GM12878 (cell line): ENCODE data around the gene SORL1. TPM values are rescaled to one million over a fixed set of nuclear protein-coding genes. Genes with fewer than 3 reads are reported as not detected.
A peak's percentile ranks its signal among the peaks of the same experiment; 100 is the strongest.

Experiments used
- ATAC-seq: fragments of 200-7000 bp; cut with Tn5 transposase; 3 replicates; pipeline ENCODE4 v1.9.1; 2020; ENCODE audit warnings: mild to moderate bottlenecking, moderate library complexity
- BruUV-seq: library from RNA; stranded (reverse); fragments of 400-500 nt; replicated peaks from 2 replicates; lab custom pipeline; 2021; lab: Mats Ljungman, UMichigan
- CTCF ChIA-PET: fragments of 300-600 bp; sonication (Branson Sonifier 250); formaldehyde crosslinking; extraction: SDS; loops from one replicate; lab custom pipeline; 2021; ENCODE audit warnings: inconsistent platforms; lab: Yijun Ruan, JAX
- POLR2A ChIA-PET: fragments of 350-600 bp; formaldehyde crosslinking; extraction: SDS; loops from one replicate; lab custom pipeline; 2021; ENCODE audit warnings: inconsistent platforms; lab: Charles Lee
- RAD21 ChIA-PET: fragments of 300-600 bp; sonication (Branson Sonifier 250); formaldehyde crosslinking; loops from one replicate; lab custom pipeline; 2023; ENCODE audit warnings: antibody characterized with exemption; ENCODE audit not compliant: unreplicated experiment; lab: Charles Lee
- SMC1A ChIA-PET: fragments of 300-600 bp; sonication (Branson Sonifier 250); formaldehyde crosslinking; loops from one replicate; lab custom pipeline; 2023; ENCODE audit not compliant: unreplicated experiment, uncharacterized antibody; lab: Charles Lee
- DNase-seq: peaks from one replicate; pipeline ENCODE4 v3.0.0-alpha.2; 2011; ENCODE audit warnings: low read depth, low spot score
- FAIRE-seq: peaks from 3 replicates; lab custom pipeline; 2011; peaks lifted over from hg19 to GRCh38; lab: Jason Lieb, UNC
- H2AFZ ChIP-seq: 2 replicates; pipeline ENCODE4 v1.6.0; 2011; ENCODE audit warnings: low read depth, low read length, control low read depth; ENCODE audit not compliant: control insufficient read depth
- H3K27ac ChIP-seq: 2 replicates; pipeline ENCODE4 v1.5.1; 2011; ENCODE audit warnings: control low read depth; ENCODE audit not compliant: control insufficient read depth, insufficient read depth
- H3K27me3 ChIP-seq, 2 experiments: replicated peaks in 1 of 2; 2 replicates each; pipeline versions ENCODE4 v1.6.0 to v1.6.1; 2011; ENCODE audit warnings: low read length in 1 of 2; ENCODE audit not compliant: control insufficient read depth in 2 of 2, insufficient read depth in 2 of 2
- H3K36me3 ChIP-seq, 2 experiments: 2 replicates each; pipeline ENCODE4 v1.5.1; 2011; ENCODE audit warnings: low read length in 1 of 2; ENCODE audit not compliant: control insufficient read depth in 2 of 2, insufficient read depth in 2 of 2
- H3K4me1 ChIP-seq: 2 replicates; pipeline ENCODE4 v1.6.1; 2011; ENCODE audit warnings: mild to moderate bottlenecking, low read length, moderate library complexity, mixed read lengths; ENCODE audit not compliant: control insufficient read depth, insufficient read depth
- H3K4me2 ChIP-seq: 2 replicates; pipeline ENCODE4 v1.6.0; 2011; ENCODE audit warnings: control low read depth; ENCODE audit not compliant: control insufficient read depth, insufficient read depth
- H3K4me3 ChIP-seq: fragments of 200-600 bp; sonication (generic); 2 replicates; pipeline ENCODE4 v1.5.1; 2016
- H3K79me2 ChIP-seq: 2 replicates; pipeline ENCODE4 v1.6.0; 2011; ENCODE audit warnings: low read length; ENCODE audit not compliant: control insufficient read depth, insufficient read depth
- H3K9ac ChIP-seq: 2 replicates; pipeline ENCODE4 v1.8.0; 2011; ENCODE audit warnings: low read length, control low read depth, mixed read lengths; ENCODE audit not compliant: control insufficient read depth, insufficient read depth
- H3K9me3 ChIP-seq: replicated peaks from 3 replicates; pipeline ENCODE4 v1.5.1; 2011; ENCODE audit warnings: mild to moderate bottlenecking, low read length; ENCODE audit not compliant: control insufficient read depth, insufficient read depth
- H4K20me1 ChIP-seq: 2 replicates; pipeline ENCODE4 v1.6.0; 2011; ENCODE audit not compliant: control insufficient read depth, insufficient read depth
- BCL3 ChIP-seq: IDR thresholded peaks from 2 replicates; pipeline ENCODE4 v1.6.1; 2011; ENCODE audit warnings: borderline replicate concordance, low read depth, mild to moderate bottlenecking, moderate library complexity, low read length; ENCODE audit not compliant: insufficient read depth, poor library complexity, severe bottlenecking
- SRF ChIP-seq, 2 experiments: IDR thresholded peaks; 2 replicates each; pipeline ENCODE4 v1.6.1; 2011; ENCODE audit warnings: low read depth in 2 of 2, low read length in 2 of 2, mild to moderate bottlenecking in 1 of 2, moderate library complexity in 1 of 2
- WGBS: methylation state at CpG from one replicate; pipeline ENCODE4 v1.1.6; 2016; ENCODE audit warnings: low lambda C conversion rate; ENCODE audit not compliant: insufficient replicate concordance, insufficient coverage; ENCODE audit errors: missing lambda C conversion rate; 5-methylcytosine and 5-hydroxymethylcytosine counted together
- in situ Hi-C: fragments of 300-500 bp; cut with MboI; formaldehyde crosslinking; loops from 9 replicates; pipeline ENCODE4 v1.14.3; 2018; ENCODE audit warnings: mixed read lengths
- intact Hi-C: fragments of 100-400 bp; cut with micrococcal nuclease; formaldehyde crosslinking; loops from one replicate; pipeline ENCODE4 v1.14.2; 2022; ENCODE audit not compliant: unreplicated experiment
- polyA plus RNA-seq, 11 experiments: library from polyadenylated mRNA; depleted of rRNA in 4 of 11; unstranded in 6 of 11; stranded (reverse) in 5 of 11; fragments of >200 nt; fragmentation: Nextera tagmentation in 4 of 11; fragmentation: Illumina TruSeq in 1 of 11; extraction: Ambion mirVana in 4 of 11; extraction: Trizol in 1 of 11; gene quantifications; 1 replicate in 1 of 11; 2 replicates in 10 of 11; pipeline versions ENCODE4 v1.2.1 to v1.2.3, GENCODE V29; 2011 to 2016; ENCODE audit warnings: inconsistent platforms in 2 of 11, missing spikeins in 2 of 11, low read depth in 1 of 11
- total RNA-seq, 4 experiments: library from RNA; depleted of rRNA in 3 of 4; stranded (reverse); fragments of >200 nt in 3 of 4; fragmentation: Illumina TruSeq in 1 of 4; extraction: Trizol in 1 of 4; gene quantifications; 2 replicates each; pipeline versions ENCODE4 v1.2.1 to v1.2.3, GENCODE V29; 2013 to 2021

The SORL1 gene
- total and polyA plus RNA-seq, 10 of the 15 experiments (the other 5 are each of a cell fraction or from before 2014, with no cell fraction given), result 20.2 to 107 (median 59.9) TPM

GRCh38 chr11:121478895-121479697 is 27.0 kb downstream of the SORL1 start:
- ChIA-PET SMC1A (interaction anchor here (3.0 to 3.4 kb wide), 2 partner anchors 11 to 15 kb away, joined by 13 to 18 read pairs; no protein-coding TSS in a partner anchor), CTCF (no interaction called here), RAD21 (interaction anchor here (1.0 to 1.4 kb wide), 2 partner anchors 28 to 143 kb away, joined by 3 to 4 read pairs; no protein-coding TSS in a partner anchor), POLR2A (no interaction called here)
- H3K27ac ChIP-seq, result no peak overlapping the region; the same call in 1 of the 2 replicates
- BruUV-seq, result no TSS peak
- no peak overlapping the region for H3K9ac ChIP-seq
- ATAC-seq, result no peak
- no peaks in the 10 kb centered on the region; the same call in none of the 2 replicates for H4K20me1 ChIP-seq
- in situ Hi-C loops (no loop called here), intact Hi-C loops (no loop called here)
- H3K4me1 ChIP-seq, result peaks cover 37% of the 10 kb centered on the region
- 96% methylated on average over 24 of the region's 25 CpGs for WGBS
- H3K9me3 ChIP-seq, result no peaks in the 10 kb centered on the region
- no peak for DNase-seq
- no peak for FAIRE-seq
- no peaks in the 10 kb centered on the region for H3K27me3 ChIP-seq
- no peak overlapping the region for H3K4me3 ChIP-seq
- no peak overlapping the region for H3K4me2 ChIP-seq
- H3K79me2 ChIP-seq, result peaks cover 61% of the 10 kb centered on the region
- H2AFZ ChIP-seq, result no peak overlapping the region
- peaks cover 38 to 47% of the 10 kb centered on the region in 2 experiments for H3K36me3 ChIP-seq
- TF ChIP-seq SRF (IDR thresholded peaks at IDR 0.05; ENCODE audit: low read depth in 2 of 2, low read length in 2 of 2) (no peak), BCL3 (peak; percentile 23)
